ENCODE measurements around the gene SLC15A3.

SLC15A3 gene

DNA sequence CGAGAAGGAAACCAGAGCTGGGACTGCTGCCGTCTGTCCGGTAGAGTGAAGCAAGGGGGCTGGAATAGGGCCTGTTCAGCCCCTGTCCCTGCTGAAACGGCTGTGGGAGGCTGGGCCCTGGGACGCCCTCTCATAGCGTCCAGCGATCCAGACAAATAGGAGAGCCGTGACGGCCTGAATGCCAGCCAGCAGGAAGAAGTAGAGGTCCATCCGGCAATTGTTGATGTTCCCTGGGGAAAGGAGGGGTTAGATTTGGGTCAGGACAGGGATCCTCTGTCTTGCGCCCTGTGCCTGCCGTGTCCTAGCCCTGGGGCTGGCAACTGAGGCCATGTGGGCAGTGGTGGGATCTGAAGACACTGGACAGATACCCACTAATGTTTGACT is 14.8 kb downstream of the SLC15A3 start (continued):
- no peak for TF ChIP-seq ZNF843 (tag by site-specific recombination; IDR thresholded peaks at IDR 0.05)
- TF ChIP-seq ZNF791 (tag by site-specific recombination; IDR thresholded peaks at IDR 0.05) = no peak
- TF ChIP-seq ZNF10 (tag by site-specific recombination; IDR thresholded peaks at IDR 0.05) = no peak
- TF ChIP-seq ZNF274 (IDR thresholded peaks at IDR 0.05; ENCODE audit: low read length) = no peak
- no peak for TF ChIP-seq ZNF274 (tag by site-specific recombination; IDR thresholded peaks at IDR 0.05; ENCODE audit: borderline replicate concordance)
- no peak for TF ChIP-seq SP7 (tag by site-specific recombination; IDR thresholded peaks at IDR 0.05)
- no peak for TF ChIP-seq ZNF341 (tag by site-specific recombination; IDR thresholded peaks at IDR 0.05; ENCODE audit: low read depth)
- TF ChIP-seq, protein P1, sequence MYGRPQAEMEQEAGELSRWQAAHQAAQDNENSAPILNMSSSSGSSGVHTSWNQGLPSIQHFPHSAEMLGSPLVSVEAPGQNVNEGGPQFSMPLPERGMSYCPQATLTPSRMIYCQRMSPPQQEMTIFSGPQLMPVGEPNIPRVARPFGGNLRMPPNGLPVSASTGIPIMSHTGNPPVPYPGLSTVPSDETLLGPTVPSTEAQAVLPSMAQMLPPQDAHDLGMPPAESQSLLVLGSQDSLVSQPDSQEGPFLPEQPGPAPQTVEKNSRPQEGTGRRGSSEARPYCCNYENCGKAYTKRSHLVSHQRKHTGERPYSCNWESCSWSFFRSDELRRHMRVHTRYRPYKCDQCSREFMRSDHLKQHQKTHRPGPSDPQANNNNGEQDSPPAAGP (tag by site-specific recombination; IDR thresholded peaks at IDR 0.05) = no peak

DNA sequence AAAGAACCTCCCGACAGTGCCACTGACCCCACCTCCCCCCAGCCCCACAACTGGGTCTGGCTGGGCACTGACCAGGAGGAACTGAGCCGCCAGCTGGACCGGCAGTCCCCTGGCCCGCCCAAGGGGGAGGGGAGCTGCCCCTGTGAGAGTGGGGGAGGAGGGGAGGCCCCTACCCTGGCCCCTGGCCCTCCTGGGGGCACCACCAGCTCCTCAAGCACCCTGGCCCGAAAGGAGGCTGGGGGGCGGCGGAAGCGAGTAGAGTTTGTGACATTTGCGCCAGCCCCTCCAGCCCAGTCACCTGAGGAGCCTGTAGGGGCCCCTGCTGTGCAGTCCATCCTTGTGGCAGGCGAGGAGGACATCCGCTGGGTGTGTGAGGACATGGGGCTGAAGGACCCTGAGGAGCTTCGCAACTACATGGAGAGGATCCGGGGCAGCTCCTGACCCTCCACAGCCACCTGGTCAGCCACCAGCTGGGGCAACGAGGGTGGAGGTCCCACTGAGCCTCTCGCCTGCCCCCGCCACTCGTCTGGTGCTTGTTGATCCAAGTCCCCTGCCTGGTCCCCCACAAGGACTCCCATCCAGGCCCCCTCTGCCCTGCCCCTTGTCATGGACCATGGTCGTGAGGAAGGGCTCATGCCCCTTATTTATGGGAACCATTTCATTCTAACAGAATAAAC is 15.4 kb downstream of the SLC15A3 start:
- H3K4me3 ChIP-seq (ENCODE audit: low read depth, low read length) = no peak overlapping the region
- ChIA-PET POLR2A (interaction anchor here (1.1 kb wide), 1 partner anchor 23 kb away, joined by 3 read pairs; the partner anchor contains the start of gene TMEM109), CTCF (no interaction called here)
- TF ChIP-seq, protein P2, sequence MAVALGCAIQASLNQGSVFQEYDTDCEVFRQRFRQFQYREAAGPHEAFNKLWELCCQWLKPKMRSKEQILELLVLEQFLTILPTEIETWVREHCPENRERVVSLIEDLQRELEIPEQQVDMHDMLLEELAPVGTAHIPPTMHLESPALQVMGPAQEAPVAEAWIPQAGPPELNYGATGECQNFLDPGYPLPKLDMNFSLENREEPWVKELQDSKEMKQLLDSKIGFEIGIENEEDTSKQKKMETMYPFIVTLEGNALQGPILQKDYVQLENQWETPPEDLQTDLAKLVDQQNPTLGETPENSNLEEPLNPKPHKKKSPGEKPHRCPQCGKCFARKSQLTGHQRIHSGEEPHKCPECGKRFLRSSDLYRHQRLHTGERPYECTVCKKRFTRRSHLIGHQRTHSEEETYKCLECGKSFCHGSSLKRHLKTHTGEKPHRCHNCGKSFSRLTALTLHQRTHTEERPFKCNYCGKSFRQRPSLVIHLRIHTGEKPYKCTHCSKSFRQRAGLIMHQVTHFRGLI (tag by site-specific recombination; IDR thresholded peaks at IDR 0.05) = no peak
- TF ChIP-seq, protein P3, sequence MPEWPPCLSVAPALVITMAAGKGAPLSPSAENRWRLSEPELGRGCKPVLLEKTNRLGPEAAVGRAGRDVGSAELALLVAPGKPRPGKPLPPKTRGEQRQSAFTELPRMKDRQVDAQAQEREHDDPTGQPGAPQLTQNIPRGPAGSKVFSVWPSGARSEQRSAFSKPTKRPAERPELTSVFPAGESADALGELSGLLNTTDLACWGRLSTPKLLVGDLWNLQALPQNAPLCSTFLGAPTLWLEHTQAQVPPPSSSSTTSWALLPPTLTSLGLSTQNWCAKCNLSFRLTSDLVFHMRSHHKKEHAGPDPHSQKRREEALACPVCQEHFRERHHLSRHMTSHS (tag by site-specific recombination; IDR thresholded peaks at IDR 0.05) = no peak
- TF ChIP-seq ZNF274 (IDR thresholded peaks at IDR 0.05; ENCODE audit: low read length) (no peak), ZNF274 (tag by site-specific recombination; IDR thresholded peaks at IDR 0.05; ENCODE audit: borderline replicate concordance) (no peak)
- peaks cover 0 to 39% of the 10 kb centered on the region in 2 experiments; a peak in 1 of 3 replicates for H3K36me3 ChIP-seq (ENCODE audit: control insufficient read depth in 2 of 2, insufficient read depth in 1 of 2, low read length in 2 of 2)
- H3K9me3 ChIP-seq (ENCODE audit: control insufficient read depth, insufficient read depth, low read depth, low read length) = no peaks in the 10 kb centered on the region
- H3K27ac ChIP-seq (ENCODE audit: extremely low read depth, low read depth, low read length) = no peak overlapping the region
- no peaks in the 10 kb centered on the region for H3K4me1 ChIP-seq (ENCODE audit: control insufficient read depth, insufficient read depth, low read length)

DNA sequence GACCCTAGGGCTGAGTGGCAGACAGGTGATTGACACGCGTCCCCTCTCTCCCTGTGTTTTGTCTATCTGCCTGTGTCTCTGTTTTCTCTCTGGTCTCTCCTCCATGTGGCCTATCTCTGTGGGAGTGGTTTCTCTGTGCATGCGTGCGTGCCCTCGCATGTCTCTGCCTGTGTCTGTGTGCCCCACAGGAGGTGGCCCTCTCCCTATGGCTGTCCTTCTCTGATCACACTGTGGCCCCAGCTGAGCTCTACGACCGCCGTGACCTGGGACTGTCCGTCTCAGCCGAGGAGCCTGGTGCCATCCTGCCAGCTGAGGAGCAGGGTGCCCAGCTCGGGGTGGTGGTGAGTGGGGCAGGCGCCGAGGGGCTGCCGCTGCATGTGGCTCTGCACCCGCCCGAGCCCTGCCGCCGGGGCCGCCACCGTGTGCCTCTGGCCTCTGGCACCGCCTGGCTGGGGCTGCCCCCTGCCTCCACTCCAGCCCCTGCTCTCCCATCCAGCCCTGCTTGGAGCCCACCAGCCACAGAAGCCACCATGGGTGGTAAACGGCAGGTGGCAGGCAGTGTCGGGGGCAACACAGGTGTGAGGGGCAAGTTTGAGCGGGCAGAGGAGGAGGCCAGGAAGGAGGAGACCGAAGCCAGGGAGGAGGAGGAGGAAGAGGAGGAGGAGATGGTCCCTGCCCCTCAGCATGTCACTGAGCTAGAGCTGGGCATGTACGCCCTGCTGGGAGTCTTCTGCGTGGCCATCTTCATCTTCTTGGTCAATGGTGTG is 16.1 kb downstream of the SLC15A3 start:
- Histone ChIP-seq H3K27ac (ENCODE audit: extremely low read depth, low read depth, low read length) (no peak overlapping the region), H3K4me3 (ENCODE audit: low read depth, low read length) (no peak overlapping the region), H3K36me3 (ENCODE audit: control insufficient read depth in 2 of 2, insufficient read depth in 1 of 2, low read length in 2 of 2) (peaks cover 0 to 46% of the 10 kb centered on the region in 2 experiments; a peak in 1 of 3 replicates), H3K4me1 (ENCODE audit: control insufficient read depth, insufficient read depth, low read length) (no peaks in the 10 kb centered on the region), H3K9me3 (ENCODE audit: control insufficient read depth, insufficient read depth, low read depth, low read length) (no peaks in the 10 kb centered on the region)
- CTCF ChIA-PET = no interaction called here
- POLR2A ChIA-PET = no interaction called here
- no peak for TF ChIP-seq ZSCAN16 (tag by site-specific recombination; IDR thresholded peaks at IDR 0.05)
- TF ChIP-seq ZIC2 (tag by site-specific recombination; IDR thresholded peaks at IDR 0.05) = peak; percentile 22; the same call in 1 of the 2 replicates

DNA sequence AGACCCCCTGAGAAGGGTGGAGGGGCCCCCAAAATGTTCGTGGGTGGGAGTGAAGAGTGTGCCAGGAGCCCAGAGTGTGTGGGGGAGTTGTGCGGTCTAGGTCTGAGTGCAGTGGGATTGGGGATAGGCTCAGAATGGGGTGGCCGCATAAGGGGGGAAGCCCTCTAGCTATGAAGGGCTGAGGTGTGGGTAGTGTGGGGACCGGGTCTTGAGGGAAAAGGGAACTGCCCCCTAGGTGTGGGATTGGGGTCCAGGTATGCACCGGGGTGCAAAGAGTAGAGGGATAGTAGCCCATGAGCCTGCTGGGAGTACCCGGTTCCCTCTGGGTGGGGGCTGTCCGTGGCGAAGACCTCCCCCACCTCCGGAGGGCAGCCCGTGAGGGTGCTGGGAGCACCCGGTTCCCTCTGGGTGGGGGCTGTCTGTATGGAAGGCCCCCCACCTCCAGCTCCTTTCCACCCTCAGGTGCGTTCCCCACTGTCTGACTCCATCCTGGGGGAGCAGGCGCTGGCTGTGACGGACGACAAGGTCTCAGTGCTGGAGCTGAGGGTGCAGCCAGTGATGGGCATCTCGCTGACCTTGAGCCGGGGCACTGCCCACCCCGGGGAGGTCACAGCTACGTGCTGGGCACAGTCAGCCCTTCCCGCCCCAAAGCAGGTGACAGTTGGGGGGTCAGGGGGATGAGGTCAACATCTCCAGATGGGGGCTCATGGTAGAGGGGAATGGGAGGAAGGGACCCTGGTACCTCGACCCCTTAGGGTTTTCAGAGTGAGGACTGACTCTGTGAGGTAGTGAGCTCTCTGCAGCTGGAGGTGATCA is 17.0 kb downstream of the SLC15A3 start:
- ChIA-PET CTCF (no interaction called here), POLR2A (no interaction called here)
- Histone ChIP-seq H3K4me3 (ENCODE audit: low read depth, low read length) (no peak overlapping the region), H3K9me3 (ENCODE audit: control insufficient read depth, insufficient read depth, low read depth, low read length) (no peaks in the 10 kb centered on the region), H3K36me3 (ENCODE audit: control insufficient read depth in 2 of 2, insufficient read depth in 1 of 2, low read length in 2 of 2) (peaks cover 0 to 55% of the 10 kb centered on the region in 2 experiments; a peak in 1 of 3 replicates), H3K27ac (ENCODE audit: extremely low read depth, low read depth, low read length) (no peak overlapping the region), H3K4me1 (ENCODE audit: control insufficient read depth, insufficient read depth, low read length) (no peaks in the 10 kb centered on the region)
- TF ChIP-seq ZNF394 (tag by site-specific recombination; IDR thresholded peaks at IDR 0.05; ENCODE audit: borderline replicate concordance) (no peak), KLF8 (tag by site-specific recombination; IDR thresholded peaks at IDR 0.05) (no peak), ZBTB8A (tag by site-specific recombination; IDR thresholded peaks at IDR 0.05) (no peak), ZNF404 (tag by site-specific recombination; IDR thresholded peaks at IDR 0.05) (no peak)

Data from HEK293 (cell line).